ENCODE results near the gene NFATC3. TPM values are rescaled to one million over a fixed set of nuclear protein-coding genes. Genes with fewer than 3 reads are reported as not detected.

NFATC3 gene
- total RNA-seq, 1 donor from 2014 or later: 42.0 TPM

DNA sequence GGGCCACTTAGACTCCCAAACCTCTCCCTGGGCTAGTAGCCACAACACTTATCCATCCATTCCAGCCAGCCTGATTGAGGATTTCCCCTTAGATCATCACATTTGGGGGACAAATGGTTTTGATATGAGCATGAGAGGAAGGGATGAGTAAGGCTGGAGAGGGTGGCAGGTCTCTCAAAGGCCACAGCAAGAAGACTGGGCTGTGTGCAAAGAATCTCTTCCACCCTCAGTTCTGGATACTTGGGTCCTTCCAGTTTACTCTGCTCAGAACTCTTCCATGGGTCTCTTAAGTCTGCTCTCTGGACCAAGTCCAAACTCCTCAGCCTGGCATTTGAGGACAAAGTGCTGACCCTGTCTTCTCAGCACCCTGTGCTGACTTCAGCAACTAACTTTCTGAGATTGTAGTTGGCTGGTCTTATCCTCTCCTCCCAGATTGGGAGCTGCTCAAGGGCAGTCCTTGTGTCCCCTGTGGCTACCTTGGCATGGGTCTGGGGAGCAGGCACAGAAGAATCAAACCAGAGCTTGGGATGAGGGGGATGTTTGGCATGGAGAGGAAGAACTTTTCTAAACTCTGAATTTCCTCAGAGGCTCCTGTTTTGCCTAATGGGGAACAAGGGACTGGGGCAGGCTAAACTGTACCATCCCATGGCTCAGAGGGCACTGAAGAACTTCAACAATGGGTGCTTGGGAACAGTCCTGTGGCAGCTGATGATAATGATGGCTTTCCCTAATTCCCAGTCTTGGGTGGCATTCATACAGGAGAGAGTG is 3.1 kb upstream of the NFATC3 start:
- Mint-ChIP-seq H3K27ac (ENCODE audit: unreplicated experiment) (no peak overlapping the region), H3K27me3 (ENCODE audit: unreplicated experiment) (no peaks in the 10 kb centered on the region), H3K4me3 (ENCODE audit: unreplicated experiment) (no peak overlapping the region), H3K4me1 (ENCODE audit: unreplicated experiment) (peaks cover 21% of the 10 kb centered on the region), H3K36me3 (ENCODE audit: unreplicated experiment) (peaks cover 5% of the 10 kb centered on the region), H3K9me3 (ENCODE audit: unreplicated experiment) (no peaks in the 10 kb centered on the region)
- DNase-seq (ENCODE audit: extremely low spot score, unreplicated experiment): no peak
- TF ChIP-seq CTCF (IDR thresholded peaks at IDR 0.05): no peak

DNA sequence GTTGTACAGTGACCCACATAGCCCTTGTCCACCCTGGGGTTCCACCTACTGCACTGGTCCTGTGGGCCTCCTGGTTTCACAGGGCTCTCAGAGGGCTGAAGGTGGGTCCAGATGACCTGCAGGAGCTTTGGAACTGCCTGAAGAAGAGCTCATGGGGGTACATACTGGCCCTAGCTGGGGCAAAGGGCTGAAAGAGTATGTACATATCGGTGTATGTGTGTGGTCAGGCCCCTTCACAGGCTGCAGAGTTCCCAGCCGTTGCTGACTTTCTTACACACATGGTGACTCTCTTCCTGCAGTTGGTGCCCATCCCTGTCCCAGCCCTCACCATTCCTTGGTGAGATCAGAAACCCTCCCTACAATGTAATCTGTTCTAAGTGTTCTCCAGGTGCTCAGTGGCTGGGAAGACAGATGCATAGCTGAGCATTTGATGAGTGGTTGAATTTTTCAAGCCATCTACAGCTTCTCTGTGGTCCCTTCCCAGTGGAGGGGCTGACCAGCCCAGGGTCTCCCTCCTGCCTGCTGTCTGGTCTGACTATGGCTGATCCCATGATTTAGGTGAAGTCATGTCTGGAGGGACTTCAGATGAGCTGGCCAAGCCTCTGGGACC is 2.4 kb upstream of the NFATC3 start:
- H3K4me1 Mint-ChIP-seq (ENCODE audit: unreplicated experiment): peaks cover 25% of the 10 kb centered on the region
- H3K9me3 Mint-ChIP-seq (ENCODE audit: unreplicated experiment): no peaks in the 10 kb centered on the region
- no peak overlapping the region for H3K27ac Mint-ChIP-seq (ENCODE audit: unreplicated experiment)
- no peak for DNase-seq (ENCODE audit: extremely low spot score, unreplicated experiment)
- H3K4me3 Mint-ChIP-seq (ENCODE audit: unreplicated experiment): no peak overlapping the region
- H3K27me3 Mint-ChIP-seq (ENCODE audit: unreplicated experiment): no peaks in the 10 kb centered on the region
- peaks cover 5% of the 10 kb centered on the region for H3K36me3 Mint-ChIP-seq (ENCODE audit: unreplicated experiment)
- TF ChIP-seq CTCF (IDR thresholded peaks at IDR 0.05): no peak

GRCh38 chr16:68083239-68083781 is 1.9 kb upstream of the NFATC3 start:
- Mint-ChIP-seq H3K27ac (ENCODE audit: unreplicated experiment) (peak overlapping the region; percentile 94), H3K27me3 (ENCODE audit: unreplicated experiment) (no peaks in the 10 kb centered on the region), H3K36me3 (ENCODE audit: unreplicated experiment) (peaks cover 2% of the 10 kb centered on the region), H3K4me3 (ENCODE audit: unreplicated experiment) (no peak overlapping the region), H3K9me3 (ENCODE audit: unreplicated experiment) (no peaks in the 10 kb centered on the region), H3K4me1 (ENCODE audit: unreplicated experiment) (peaks cover 28% of the 10 kb centered on the region)
- no peak for TF ChIP-seq CTCF (IDR thresholded peaks at IDR 0.05)
- DNase-seq (ENCODE audit: extremely low spot score, unreplicated experiment): no peak

- H3K36me3 Mint-ChIP-seq (ENCODE audit: unreplicated experiment): no peaks in the 10 kb centered on the region
- peak; percentile 80 for DNase-seq (ENCODE audit: extremely low spot score, unreplicated experiment)
- TF ChIP-seq CTCF (IDR thresholded peaks at IDR 0.05): no peak
- peak overlapping the region; percentile 75 for H3K4me3 Mint-ChIP-seq (ENCODE audit: unreplicated experiment)
- H3K27ac Mint-ChIP-seq (ENCODE audit: unreplicated experiment): peak overlapping the region; percentile 94
- H3K4me1 Mint-ChIP-seq (ENCODE audit: unreplicated experiment): peaks cover 30% of the 10 kb centered on the region
- H3K27me3 Mint-ChIP-seq (ENCODE audit: unreplicated experiment): no peaks in the 10 kb centered on the region
- H3K9me3 Mint-ChIP-seq (ENCODE audit: unreplicated experiment): no peaks in the 10 kb centered on the region
Observed at GRCh38 chr16:68083861-68084503, 1.2 kb upstream of the NFATC3 start.

All from osteocyte (in vitro differentiated cells).